GM21526 (cell line): ENCODE data around the gene CLCN4.

Experiments used
- ATAC-seq: cut with Tn5 transposase; IDR thresholded peaks from one replicate; pipeline ENCODE4 v1.9.1; 2021; ENCODE audit warnings: moderate library complexity; ENCODE audit not compliant: unreplicated experiment, low FRiP score

The CLCN4 gene

GRCh38 chrX:10189317-10190268 lies 32.8 kb downstream of the CLCN4 start:
- ATAC-seq = peak; percentile 89

- peak; percentile 74 for ATAC-seq
These were observed 33.6 kb downstream of the CLCN4 start for GRCh38 chrX:10190367-10190766.

- no peak for ATAC-seq
These were observed 36.8 kb downstream of the CLCN4 start for GRCh38 chrX:10193587-10193986.

- no peak for ATAC-seq
These were observed 38.6 kb downstream of the CLCN4 start for GRCh38 chrX:10195425-10195824.

GRCh38 chrX:10195947-10196346 lies 39.2 kb downstream of the CLCN4 start:
- no peak for ATAC-seq

GRCh38 chrX:10197279-10198210 lies 40.8 kb downstream of the CLCN4 start:
- ATAC-seq = no peak

GRCh38 chrX:10198254-10198653 lies 41.5 kb downstream of the CLCN4 start:
- ATAC-seq = no peak

- ATAC-seq = no peak
These were observed 42.4 kb downstream of the CLCN4 start for GRCh38 chrX:10199212-10199611.

GRCh38 chrX:10203617-10204016 lies 46.8 kb downstream of the CLCN4 start:
- ATAC-seq = no peak

- ATAC-seq = no peak
These were observed 49.5 kb downstream of the CLCN4 start for GRCh38 chrX:10206317-10206716.

- no peak for ATAC-seq
These were observed 51.6 kb downstream of the CLCN4 start for GRCh38 chrX:10208281-10208856.

- no peak for ATAC-seq
These were observed 52.2 kb downstream of the CLCN4 start for GRCh38 chrX:10208953-10209352.

GRCh38 chrX:10212395-10212794 lies 55.6 kb downstream of the CLCN4 start:
- no peak for ATAC-seq

GRCh38 chrX:10213716-10214115 lies 56.9 kb downstream of the CLCN4 start:
- ATAC-seq = no peak

- ATAC-seq = no peak
These were observed 59.4 kb downstream of the CLCN4 start for GRCh38 chrX:10216208-10216607.

- no peak for ATAC-seq
These were observed 60.4 kb downstream of the CLCN4 start for GRCh38 chrX:10217198-10217597.

GRCh38 chrX:10221651-10222050 lies 64.9 kb downstream of the CLCN4 start:
- no peak for ATAC-seq

GRCh38 chrX:10223276-10223675 lies 66.5 kb downstream of the CLCN4 start:
- ATAC-seq = no peak

- ATAC-seq = no peak
These were observed 67.0 kb downstream of the CLCN4 start for GRCh38 chrX:10223781-10224180.

GRCh38 chrX:10230222-10230621 lies 73.4 kb downstream of the CLCN4 start:
- no peak for ATAC-seq

GRCh38 chrX:10231461-10231860 lies 74.7 kb downstream of the CLCN4 start:
- no peak for ATAC-seq
